ENCODE measurements around the gene MPP7.

DNA sequence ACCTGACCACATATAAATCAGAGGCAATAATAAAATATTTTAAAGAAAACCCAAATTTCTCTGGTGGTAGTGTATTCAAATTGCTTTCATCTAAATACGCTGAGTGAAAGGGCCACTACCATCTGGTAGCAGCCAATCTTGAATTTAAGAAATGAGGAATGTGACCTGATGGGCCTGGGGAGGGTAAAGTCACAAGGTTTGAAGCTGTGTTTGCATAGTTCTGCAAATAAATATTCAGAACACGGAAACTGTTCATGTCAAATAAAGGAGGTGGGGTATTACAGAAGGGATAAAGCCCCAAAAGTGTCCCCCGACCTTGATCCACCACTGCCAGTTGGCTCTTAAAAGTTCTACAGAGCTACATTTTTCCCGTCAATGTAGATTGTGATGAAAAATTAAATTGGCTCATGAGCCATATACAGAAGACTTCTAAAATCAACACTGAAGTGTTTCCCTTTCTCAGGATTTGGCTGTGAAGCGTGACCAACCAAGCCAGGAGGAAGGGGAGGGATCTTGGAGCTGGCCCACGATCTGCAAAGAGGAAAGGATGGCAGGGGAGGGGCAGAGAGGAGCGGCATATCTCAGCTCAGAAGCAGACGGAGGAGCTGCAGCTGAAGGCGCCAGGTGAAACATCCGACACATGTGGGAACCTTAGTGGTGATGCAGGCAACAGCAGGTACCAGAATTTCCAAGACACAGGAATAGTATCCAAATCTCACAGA, 39.6 kb downstream of the MPP7 start:
- TF ChIP-seq, protein P1, sequence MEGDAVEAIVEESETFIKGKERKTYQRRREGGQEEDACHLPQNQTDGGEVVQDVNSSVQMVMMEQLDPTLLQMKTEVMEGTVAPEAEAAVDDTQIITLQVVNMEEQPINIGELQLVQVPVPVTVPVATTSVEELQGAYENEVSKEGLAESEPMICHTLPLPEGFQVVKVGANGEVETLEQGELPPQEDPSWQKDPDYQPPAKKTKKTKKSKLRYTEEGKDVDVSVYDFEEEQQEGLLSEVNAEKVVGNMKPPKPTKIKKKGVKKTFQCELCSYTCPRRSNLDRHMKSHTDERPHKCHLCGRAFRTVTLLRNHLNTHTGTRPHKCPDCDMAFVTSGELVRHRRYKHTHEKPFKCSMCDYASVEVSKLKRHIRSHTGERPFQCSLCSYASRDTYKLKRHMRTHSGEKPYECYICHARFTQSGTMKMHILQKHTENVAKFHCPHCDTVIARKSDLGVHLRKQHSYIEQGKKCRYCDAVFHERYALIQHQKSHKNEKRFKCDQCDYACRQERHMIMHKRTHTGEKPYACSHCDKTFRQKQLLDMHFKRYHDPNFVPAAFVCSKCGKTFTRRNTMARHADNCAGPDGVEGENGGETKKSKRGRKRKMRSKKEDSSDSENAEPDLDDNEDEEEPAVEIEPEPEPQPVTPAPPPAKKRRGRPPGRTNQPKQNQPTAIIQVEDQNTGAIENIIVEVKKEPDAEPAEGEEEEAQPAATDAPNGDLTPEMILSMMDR (IDR thresholded peaks at IDR 0.05), result no peak
- no peak for TF ChIP-seq POLR2A (IDR thresholded peaks at IDR 0.05)

Data from testis (tissue), 2 donors.